Central memory CD8-positive, alpha-beta T cell (primary cell): ENCODE measurements around the gene TMEM150B.

ENCODE experiments used
- ATAC-seq: fragments of 150-1000 bp; cut with Tn5 transposase; replicated peaks from 2 replicates; pipeline ENCODE4 v1.10.0; 2022; ENCODE audit warnings: mild to moderate bottlenecking, moderate FRiP score, moderate number of reproducible peaks; ENCODE audit not compliant: poor library complexity, severe bottlenecking; ENCODE audit errors: extremely low read depth
- DNase-seq, 2 donors: peaks; one replicate each; pipeline ENCODE4 v3.0.0; 2021; ENCODE audit warnings: low spot score in 2 of 2
- H3K27ac Mint-ChIP-seq: one replicate; pipeline ENCODE4 v1.8.0; 2022; ENCODE audit warnings: low read depth, mild to moderate bottlenecking, moderate library complexity, mixed read lengths
- H3K27me3 Mint-ChIP-seq: one replicate; pipeline ENCODE4 v1.8.0; 2022; ENCODE audit warnings: mixed read lengths
- H3K36me3 Mint-ChIP-seq: one replicate; pipeline ENCODE4 v1.8.0; 2022; ENCODE audit warnings: mild to moderate bottlenecking, moderate library complexity, mixed read lengths; ENCODE audit not compliant: insufficient read depth
- H3K4me1 Mint-ChIP-seq: one replicate; pipeline ENCODE4 v1.8.0; 2022; ENCODE audit warnings: mixed read lengths
- H3K4me3 Mint-ChIP-seq: one replicate; pipeline ENCODE4 v1.8.0; 2022; ENCODE audit warnings: mild to moderate bottlenecking, moderate library complexity, mixed read lengths
- H3K9me3 Mint-ChIP-seq: one replicate; pipeline ENCODE4 v1.8.0; 2022; ENCODE audit warnings: mixed read lengths

The TMEM150B gene

GRCh38 chr19:55362990-55363716 lies 38.0 kb upstream of the TMEM150B start, which contains the start of gene GARIN5B:
Gene GARIN5B (minus strand): TSS chr19:55363260. CDS start chr19:55363066, 194 bp downstream.
- no peak for DNase-seq
- no peaks in the 10 kb centered on the region for H3K36me3 Mint-ChIP-seq
- no peaks in the 10 kb centered on the region for H3K4me1 Mint-ChIP-seq
- no peak within 1 kb of the TSS for H3K27ac Mint-ChIP-seq
- no peak for ATAC-seq
- peaks cover 27% of the 10 kb centered on the region for H3K27me3 Mint-ChIP-seq
- no peaks in the 10 kb centered on the region for H3K9me3 Mint-ChIP-seq
- no peak within 1 kb of the TSS for H3K4me3 Mint-ChIP-seq

- DNase-seq (no peak), ATAC-seq (no peak)
- Mint-ChIP-seq H3K36me3 (no peaks in the 10 kb centered on the region), H3K9me3 (no peaks in the 10 kb centered on the region), H3K4me3 (no peak overlapping the region), H3K27me3 (peaks cover 34% of the 10 kb centered on the region), H3K27ac (no peak overlapping the region), H3K4me1 (no peaks in the 10 kb centered on the region)
These were observed 37.2 kb upstream of the TMEM150B start for GRCh38 chr19:55362174-55362989.

- H3K27ac Mint-ChIP-seq = no peak overlapping the region
- peaks cover 2% of the 10 kb centered on the region for H3K36me3 Mint-ChIP-seq
- H3K4me1 Mint-ChIP-seq = no peaks in the 10 kb centered on the region
- H3K9me3 Mint-ChIP-seq = no peaks in the 10 kb centered on the region
- DNase-seq (no peak), ATAC-seq (no peak)
- peaks cover 30% of the 10 kb centered on the region for H3K27me3 Mint-ChIP-seq
- no peak overlapping the region for H3K4me3 Mint-ChIP-seq
These were observed 35.8 kb upstream of the TMEM150B start for GRCh38 chr19:55360902-55361301.

GRCh38 chr19:55358943-55359908 lies 34.1 kb upstream of the TMEM150B start:
- H3K4me3 Mint-ChIP-seq = no peak overlapping the region
- ATAC-seq (no peak), DNase-seq (no peak)
- no peaks in the 10 kb centered on the region for H3K4me1 Mint-ChIP-seq
- peaks cover 33% of the 10 kb centered on the region for H3K27me3 Mint-ChIP-seq
- H3K27ac Mint-ChIP-seq = no peak overlapping the region
- H3K9me3 Mint-ChIP-seq = no peaks in the 10 kb centered on the region
- peaks cover 2% of the 10 kb centered on the region for H3K36me3 Mint-ChIP-seq

- H3K4me1 Mint-ChIP-seq = peaks cover 5% of the 10 kb centered on the region
- peaks cover 2% of the 10 kb centered on the region for H3K36me3 Mint-ChIP-seq
- DNase-seq (no peak), ATAC-seq (no peak)
- no peak overlapping the region for H3K27ac Mint-ChIP-seq
- H3K27me3 Mint-ChIP-seq = peaks cover 38% of the 10 kb centered on the region
- H3K4me3 Mint-ChIP-seq = no peak overlapping the region
- no peaks in the 10 kb centered on the region for H3K9me3 Mint-ChIP-seq
These were observed 33.4 kb upstream of the TMEM150B start for GRCh38 chr19:55358493-55358892.

GRCh38 chr19:55355213-55355821 lies 30.2 kb upstream of the TMEM150B start:
- no peak for ATAC-seq

GRCh38 chr19:55354698-55355212 lies 29.6 kb upstream of the TMEM150B start, which contains the start of gene COX6B2:
Gene COX6B2 (minus strand): TSS chr19:55354719. CDS start chr19:55354521, 198 bp downstream.
- ATAC-seq = no peak
- peaks cover 3% of the 10 kb centered on the region for H3K36me3 Mint-ChIP-seq
- H3K4me3 Mint-ChIP-seq = peak within 1 kb of the TSS; percentile 73
- peaks cover 26% of the 10 kb centered on the region for H3K4me1 Mint-ChIP-seq
- no peak for DNase-seq
- H3K27ac Mint-ChIP-seq = peak within 1 kb of the TSS; percentile 25
- no peaks in the 10 kb centered on the region for H3K9me3 Mint-ChIP-seq
- peaks cover 72% of the 10 kb centered on the region for H3K27me3 Mint-ChIP-seq

More at GRCh38 chr19:55355213-55355821, 30.2 kb upstream of the TMEM150B start:
- H3K27ac Mint-ChIP-seq = no peak overlapping the region
- peaks cover 3% of the 10 kb centered on the region for H3K36me3 Mint-ChIP-seq
- peaks cover 70% of the 10 kb centered on the region for H3K27me3 Mint-ChIP-seq
- H3K9me3 Mint-ChIP-seq = no peaks in the 10 kb centered on the region
- H3K4me1 Mint-ChIP-seq = peaks cover 26% of the 10 kb centered on the region
- H3K4me3 Mint-ChIP-seq = no peak overlapping the region
- DNase-seq = no peak

GRCh38 chr19:55353803-55354697 lies 28.9 kb upstream of the TMEM150B start:
- H3K36me3 Mint-ChIP-seq = peaks cover 3% of the 10 kb centered on the region
- DNase-seq (peak in 1 of 2 donors; percentile 59), ATAC-seq (peak; percentile 47)
- H3K4me1 Mint-ChIP-seq = peaks cover 26% of the 10 kb centered on the region
- H3K4me3 Mint-ChIP-seq = peak overlapping the region; percentile 73
- H3K9me3 Mint-ChIP-seq = no peaks in the 10 kb centered on the region
- peak overlapping the region; percentile 25 for H3K27ac Mint-ChIP-seq
- peaks cover 72% of the 10 kb centered on the region for H3K27me3 Mint-ChIP-seq

- peak overlapping the region; percentile 73 for H3K4me3 Mint-ChIP-seq
- H3K4me1 Mint-ChIP-seq = peaks cover 26% of the 10 kb centered on the region
- DNase-seq (no peak), ATAC-seq (no peak)
- no peaks in the 10 kb centered on the region for H3K9me3 Mint-ChIP-seq
- H3K27me3 Mint-ChIP-seq = peaks cover 71% of the 10 kb centered on the region
- H3K27ac Mint-ChIP-seq = peak overlapping the region; percentile 25
- peaks cover 3% of the 10 kb centered on the region for H3K36me3 Mint-ChIP-seq
These were observed 28.2 kb upstream of the TMEM150B start for GRCh38 chr19:55353356-55353802.

GRCh38 chr19:55352549-55353145 lies 27.5 kb upstream of the TMEM150B start:
- Mint-ChIP-seq H3K27me3 (peaks cover 64% of the 10 kb centered on the region), H3K4me3 (peak overlapping the region; percentile 73), H3K4me1 (peaks cover 26% of the 10 kb centered on the region), H3K36me3 (peaks cover 3% of the 10 kb centered on the region), H3K9me3 (no peaks in the 10 kb centered on the region), H3K27ac (peak overlapping the region; percentile 25)
- DNase-seq (no peak), ATAC-seq (no peak)
